NOMO-1 (cell line): ENCODE results near the gene AAGAB.
"Not testable (repeated sequence)": the region's sequence is repeated elsewhere in the genome, so short reads cannot be mapped to it uniquely, and the experiment has no call there.

Source experiments
- DNase-seq, 2 experiments: peaks; one replicate each; lab custom pipeline; 2025; ENCODE audit not compliant: unreplicated experiment in 2 of 2; lab: John Stamatoyannopoulos, UW

The AAGAB gene

GRCh38 chr15:67154249-67154648 is 100.2 kb downstream of the AAGAB start:
- no peak for DNase-seq

GRCh38 chr15:67153044-67153443 is 101.4 kb downstream of the AAGAB start:
- DNase-seq = not testable (repeated sequence)

- DNase-seq = no peak
These were observed 102.0 kb downstream of the AAGAB start for GRCh38 chr15:67152429-67152828.
